NCI-H510A (cell line): ENCODE results near the gene GADD45B.

Source experiments
- DNase-seq: peaks from one replicate; lab custom pipeline; 2025; lab: John Stamatoyannopoulos, UW

The GADD45B gene

GRCh38 chr19:2475702-2476450 is at the start of gene GADD45B:
TSS of gene GADD45B (plus strand) at chr19:2476127. CDS start at chr19:2476359, 232 bp downstream.
- DNase-seq = peak; percentile 39

GRCh38 chr19:2426611-2427428 is 49.1 kb upstream of the GADD45B start:
- no peak for DNase-seq

GRCh38 chr19:2427429-2428320 is 48.3 kb upstream of the GADD45B start, which contains the start of gene TIMM13:
TSS of gene TIMM13 (minus strand) at chr19:2427586. CDS start at chr19:2427533, 53 bp downstream.
- DNase-seq = peak; percentile 87

GRCh38 chr19:2428321-2428690 is 47.6 kb upstream of the GADD45B start:
- no peak for DNase-seq

- DNase-seq = no peak
Measured at GRCh38 chr19:2428756-2429711, 46.9 kb upstream of the GADD45B start.

GRCh38 chr19:2429917-2430535 is 45.9 kb upstream of the GADD45B start:
- DNase-seq = no peak

- no peak for DNase-seq
Measured at GRCh38 chr19:2431318-2432055, 44.4 kb upstream of the GADD45B start.

GRCh38 chr19:2432131-2432848 is 43.6 kb upstream of the GADD45B start:
- DNase-seq = no peak

GRCh38 chr19:2433854-2434253 is 42.1 kb upstream of the GADD45B start:
- DNase-seq = no peak

GRCh38 chr19:2434267-2434666 is 41.7 kb upstream of the GADD45B start:
- no peak for DNase-seq

GRCh38 chr19:2434721-2435265 is 41.1 kb upstream of the GADD45B start:
- no peak for DNase-seq

GRCh38 chr19:2436384-2436783 is 39.5 kb upstream of the GADD45B start:
- DNase-seq = no peak

GRCh38 chr19:2436926-2437325 is 39.0 kb upstream of the GADD45B start:
- no peak for DNase-seq

- DNase-seq = no peak
Measured at GRCh38 chr19:2438178-2438577, 37.7 kb upstream of the GADD45B start.

- no peak for DNase-seq
Measured at GRCh38 chr19:2440515-2440914, 35.4 kb upstream of the GADD45B start.

GRCh38 chr19:2441096-2441752 is 34.7 kb upstream of the GADD45B start:
- no peak for DNase-seq

GRCh38 chr19:2443116-2443784 is 32.7 kb upstream of the GADD45B start:
- no peak for DNase-seq

- DNase-seq = no peak
Measured at GRCh38 chr19:2443785-2444182, 32.1 kb upstream of the GADD45B start.
